K562 (cell line): ENCODE measurements around the gene DVL2. TPM values are rescaled to one million over a fixed set of nuclear protein-coding genes. Genes with fewer than 3 reads are reported as not detected.

Experiments used
- ARHGAP35 ChIP-seq: fragments of 450-650 bp; IDR thresholded peaks from 2 replicates; pipeline ENCODE4 v1.6.1; 2018; ENCODE audit not compliant: partially characterized antibody
- ARID2 ChIP-seq: fragments of 450-650 bp; IDR thresholded peaks from 2 replicates; pipeline ENCODE4 v1.6.1; 2017; ENCODE audit warnings: antibody characterized with exemption, mild to moderate bottlenecking
- CHD2 ChIP-seq: IDR thresholded peaks from 2 replicates; pipeline ENCODE4 v1.6.1; 2011; ENCODE audit warnings: low read depth, low read length
- ELF1 ChIP-seq: fragments of 200-800 bp; sonication (Bioruptor generic); IDR thresholded peaks from 2 replicates; pipeline ENCODE4 v1.6.1; 2016; ENCODE audit warnings: missing genetic modification characterization, missing compliant biosample characterization
- ETV1 ChIP-seq: fragments of 450-650 bp; conservative IDR thresholded peaks from 2 replicates; pipeline ENCODE4 v1.6.1; 2016; ENCODE audit warnings: missing genetic modification characterization, control low read depth, low read depth, missing compliant biosample characterization
- HNRNPL ChIP-seq: fragments of 200-400 bp; formaldehyde crosslinking; IDR thresholded peaks from 2 replicates; pipeline ENCODE4 v1.6.1; 2017; ENCODE audit warnings: low read depth, mild to moderate bottlenecking, low read length
- JUND ChIP-seq, 2 experiments: IDR thresholded peaks; 2 replicates in 1 of 2; 3 replicates in 1 of 2; pipeline ENCODE4 v1.6.1; 2011; ENCODE audit warnings: borderline replicate concordance in 2 of 2, low read depth in 2 of 2, low read length in 2 of 2, improper control_type of control experiment in 1 of 2, missing biosample characterization in 1 of 2, missing genetic modification characterization in 1 of 2, missing genetic modification reagents in 1 of 2
- MYC ChIP-seq, 2 experiments: fragments of 250-450 bp in 1 of 2; sonication (Bioruptor Pico) in 1 of 2; IDR thresholded peaks; 2 replicates each; pipeline versions ENCODE4 v1.5.1 to v1.6.1; 2012 to 2021; ENCODE audit warnings: low read depth in 2 of 2, borderline replicate concordance in 1 of 2, improper control_type of control experiment in 1 of 2, low read length in 1 of 2, mild to moderate bottlenecking in 1 of 2, moderate library complexity in 1 of 2
- NFRKB ChIP-seq: fragments of 450-650 bp; IDR thresholded peaks from 2 replicates; pipeline ENCODE4 v1.6.1; 2016; ENCODE audit warnings: low read depth
- NKRF ChIP-seq: fragments of 450-650 bp; IDR thresholded peaks from 2 replicates; pipeline ENCODE4 v1.6.1; 2016; ENCODE audit warnings: borderline replicate concordance
- PHF8 ChIP-seq: fragments of 200-600 bp; sonication (generic); IDR thresholded peaks from 2 replicates; pipeline ENCODE4 v1.6.1; 2012; ENCODE audit warnings: mixed run types, mild to moderate bottlenecking, inconsistent platforms, low read length, moderate library complexity, borderline replicate concordance
- POLR2B ChIP-seq: fragments of 450-650 bp; IDR thresholded peaks from 2 replicates; pipeline ENCODE4 v1.6.1; 2018; ENCODE audit warnings: low read depth; ENCODE audit not compliant: partially characterized antibody
- RBFOX2 ChIP-seq: fragments of 200-400 bp; formaldehyde crosslinking; IDR thresholded peaks from 2 replicates; pipeline ENCODE4 v1.6.1; 2017; ENCODE audit warnings: low read depth, mild to moderate bottlenecking, low read length, moderate library complexity
- SAFB2 ChIP-seq: fragments of 200-400 bp; formaldehyde crosslinking; IDR thresholded peaks from 2 replicates; pipeline ENCODE4 v1.6.1; 2018; ENCODE audit warnings: borderline replicate concordance, low read length, low read depth, moderate library complexity; ENCODE audit not compliant: severe bottlenecking
- SUPT5H ChIP-seq: fragments of 450-650 bp; IDR thresholded peaks from 2 replicates; pipeline ENCODE4 v1.6.1; 2016
- TCF7 ChIP-seq: sonication (generic); IDR thresholded peaks from 2 replicates; pipeline ENCODE4 v1.6.1; 2016; ENCODE audit warnings: antibody characterized with exemption, borderline replicate concordance
- ZBTB7A ChIP-seq: IDR thresholded peaks from 2 replicates; pipeline ENCODE4 v1.6.1; 2011; ENCODE audit warnings: low read depth, mild to moderate bottlenecking, low read length, moderate library complexity, borderline replicate concordance; ENCODE audit not compliant: control insufficient read depth
- ZNF274 ChIP-seq: IDR thresholded peaks from 2 replicates; pipeline ENCODE4 v1.6.1; 2011; ENCODE audit warnings: low read depth, mild to moderate bottlenecking, low read length, moderate library complexity, borderline replicate concordance
- ZNF3 ChIP-seq: fragments of 250-450 bp; sonication (Bioruptor Pico); IDR thresholded peaks from 2 replicates; pipeline ENCODE4 v1.5.0; 2021; ENCODE audit warnings: mild to moderate bottlenecking, moderate library complexity
- polyA plus RNA-seq, 8 experiments: library from polyadenylated mRNA; depleted of rRNA in 4 of 8; stranded (reverse) in 5 of 8; unstranded in 3 of 8; fragments of >200 nt; fragmentation: Nextera tagmentation in 2 of 8; fragmentation: Illumina TruSeq in 1 of 8; extraction: Ambion mirVana in 2 of 8; extraction: Trizol in 1 of 8; gene quantifications; 2 replicates each; pipeline versions ENCODE4 v1.2.1 to v1.2.3, GENCODE V29; 2011 to 2014; ENCODE audit warnings: inconsistent platforms in 1 of 8, missing spikeins in 1 of 8
- total RNA-seq, 7 experiments: library from RNA; depleted of rRNA in 6 of 7; stranded (reverse); fragments of >200 nt in 6 of 7; fragmentation: Illumina TruSeq in 2 of 7; extraction: Trizol in 2 of 7; gene quantifications; 2 replicates each; pipeline versions ENCODE4 v1.2.1 to v1.2.3, GENCODE V29; 2011 to 2021; ENCODE audit warnings: low replicate concordance in 1 of 7
- TF ChIP-seq, protein P1 (sequence below): fragments of 200-800 bp; sonication (Bioruptor generic); IDR thresholded peaks from 2 replicates; pipeline ENCODE4 v1.6.1; 2017; ENCODE audit warnings: missing genetic modification characterization, missing compliant biosample characterization
- TF ChIP-seq, protein P2 (sequence below), 2 experiments: fragments of 200-800 bp in 1 of 2; sonication (Bioruptor generic) in 1 of 2; sonication (generic) in 1 of 2; formaldehyde crosslinking in 1 of 2; IDR thresholded peaks in 1 of 2; conservative IDR thresholded peaks in 1 of 2; 2 replicates each; pipeline versions ENCODE4 v1.5.0 to v1.6.1; 2016 to 2020; ENCODE audit warnings: missing compliant biosample characterization in 1 of 2, missing genetic modification characterization in 1 of 2, missing genetic modification reagents in 1 of 2

The DVL2 gene
- total and polyA plus RNA-seq, 9 of the 15 experiments (the other 6 are each of a cell fraction or from before 2014, with no cell fraction given) = 1.3 to 49.5 (median 24.3) TPM

DNA sequence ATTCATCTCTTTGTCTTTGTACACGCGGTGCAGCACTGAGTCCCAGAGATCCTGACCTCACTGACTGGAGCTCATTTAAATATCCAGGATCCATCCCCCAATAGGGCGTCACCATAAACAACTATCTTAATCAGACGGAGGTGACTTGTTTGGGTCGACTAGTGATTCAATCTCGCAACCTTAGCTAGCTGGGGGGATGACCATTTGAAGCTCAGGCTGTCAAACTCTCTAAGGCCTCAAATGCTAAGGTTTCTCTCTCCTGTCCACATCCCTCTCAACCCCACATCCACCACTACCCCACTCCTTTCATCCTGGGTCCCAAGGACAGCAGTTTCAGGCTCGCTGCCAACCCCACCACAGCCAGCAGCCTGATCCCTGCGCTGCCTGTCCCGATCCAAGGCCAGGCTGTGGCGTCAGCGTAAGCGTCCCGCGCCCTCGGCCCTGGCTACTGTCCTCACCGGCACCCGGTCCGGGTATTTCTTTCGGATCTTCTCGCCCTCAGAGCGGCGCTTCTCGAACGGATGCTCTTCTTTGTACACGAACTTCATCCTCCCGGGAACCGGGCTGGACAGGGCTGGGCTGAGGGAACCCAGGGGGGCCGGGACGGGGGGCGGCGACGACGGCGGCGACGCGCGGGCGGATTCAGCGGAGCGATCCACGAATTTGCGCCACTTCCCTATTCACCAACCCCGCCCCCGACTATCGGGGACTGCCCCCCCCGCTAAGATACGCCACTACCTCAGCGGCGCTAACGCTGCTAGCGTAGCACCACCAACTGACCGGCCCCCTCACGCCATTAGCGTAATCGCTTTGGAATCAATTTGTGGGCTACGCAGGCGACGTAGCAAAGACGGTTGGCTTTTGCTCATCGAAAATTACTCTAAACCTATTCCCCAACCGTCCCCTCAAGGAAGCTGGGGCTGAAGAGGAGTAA, 7.7 kb upstream of the DVL2 start, which contains the start of gene GABARAP (continued):
- TF ChIP-seq, protein P1, sequence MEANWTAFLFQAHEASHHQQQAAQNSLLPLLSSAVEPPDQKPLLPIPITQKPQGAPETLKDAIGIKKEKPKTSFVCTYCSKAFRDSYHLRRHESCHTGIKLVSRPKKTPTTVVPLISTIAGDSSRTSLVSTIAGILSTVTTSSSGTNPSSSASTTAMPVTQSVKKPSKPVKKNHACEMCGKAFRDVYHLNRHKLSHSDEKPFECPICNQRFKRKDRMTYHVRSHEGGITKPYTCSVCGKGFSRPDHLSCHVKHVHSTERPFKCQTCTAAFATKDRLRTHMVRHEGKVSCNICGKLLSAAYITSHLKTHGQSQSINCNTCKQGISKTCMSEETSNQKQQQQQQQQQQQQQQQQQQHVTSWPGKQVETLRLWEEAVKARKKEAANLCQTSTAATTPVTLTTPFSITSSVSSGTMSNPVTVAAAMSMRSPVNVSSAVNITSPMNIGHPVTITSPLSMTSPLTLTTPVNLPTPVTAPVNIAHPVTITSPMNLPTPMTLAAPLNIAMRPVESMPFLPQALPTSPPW (CRISPR knock-in tag) = peak; percentile 90
- TF ChIP-seq ARID2 (no peak), HNRNPL (peak; percentile 80; the same call in 1 of the 2 replicates), SAFB2 (no peak), CHD2 (peak; percentile 16; the same call in 1 of the 2 replicates), JUND (IDR thresholded peaks at IDR 0.05; ENCODE audit: borderline replicate concordance, low read depth, low read length) (no peak), JUND (tag; IDR thresholded peaks at IDR 0.05; ENCODE audit: borderline replicate concordance, low read depth, low read length) (no peak; the same call in 2 of the 3 replicates), POLR2B (peak; percentile 47), RBFOX2 (peak; percentile 81), NKRF (peak; percentile 66), TCF7 (0 out of 2 replicates have a peak, but pooled peaks have one; percentile 25), PHF8 (peak; percentile 59; the same call in 1 of the 2 replicates), ELF1 (tag) (peak; percentile 72), ZNF3 (CRISPR knock-in tag) (no peak), SUPT5H (peak; percentile 17; the same call in 1 of the 2 replicates), ARHGAP35 (peak; percentile 87), ZNF274 (no peak), MYC (IDR thresholded peaks at IDR 0.05; ENCODE audit: low read depth, low read length) (peak; percentile 11; the same call in 1 of the 2 replicates), MYC (CRISPR knock-in tag; IDR thresholded peaks at IDR 0.05; ENCODE audit: borderline replicate concordance, low read depth) (no peak), ZBTB7A (peak; percentile 71; the same call in 1 of the 2 replicates), ETV1 (tag) (no peak), NFRKB (peak; percentile 78)
- TF ChIP-seq, protein P2, sequence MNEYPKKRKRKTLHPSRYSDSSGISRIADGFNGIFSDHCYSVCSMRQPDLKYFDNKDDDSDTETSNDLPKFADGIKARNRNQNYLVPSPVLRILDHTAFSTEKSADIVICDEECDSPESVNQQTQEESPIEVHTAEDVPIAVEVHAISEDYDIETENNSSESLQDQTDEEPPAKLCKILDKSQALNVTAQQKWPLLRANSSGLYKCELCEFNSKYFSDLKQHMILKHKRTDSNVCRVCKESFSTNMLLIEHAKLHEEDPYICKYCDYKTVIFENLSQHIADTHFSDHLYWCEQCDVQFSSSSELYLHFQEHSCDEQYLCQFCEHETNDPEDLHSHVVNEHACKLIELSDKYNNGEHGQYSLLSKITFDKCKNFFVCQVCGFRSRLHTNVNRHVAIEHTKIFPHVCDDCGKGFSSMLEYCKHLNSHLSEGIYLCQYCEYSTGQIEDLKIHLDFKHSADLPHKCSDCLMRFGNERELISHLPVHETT (CRISPR knock-in tag; conservative IDR thresholded peaks at IDR 0.05 in 1 of 2, IDR thresholded peaks at IDR 0.05 in 1 of 2) = peak in 1 of 2 experiments; percentile 31; a peak in 1 of 4 replicates
